Retina (tissue), 1 donor: Measurements from ENCODE around the gene STX18.
"Not testable (repeated sequence)": the region's sequence is repeated elsewhere in the genome, so short reads cannot be mapped to it uniquely, and the experiment has no call there.

ENCODE experiments used
- DNase-seq: peaks from one replicate; pipeline ENCODE4 v3.0.0-alpha.2; 2016

STX18 gene

GRCh38 chr4:4432341-4433125 is 109.3 kb downstream of the STX18 start:
- no peak for DNase-seq

- DNase-seq: no peak
Observed at GRCh38 chr4:4430492-4431195, 111.2 kb downstream of the STX18 start.

GRCh38 chr4:4428966-4429875 is 112.6 kb downstream of the STX18 start:
- no peak for DNase-seq

- DNase-seq: no peak
Observed at GRCh38 chr4:4427886-4428285, 114.0 kb downstream of the STX18 start.

GRCh38 chr4:4427121-4427870 is 114.6 kb downstream of the STX18 start:
- peak; percentile 68 for DNase-seq

GRCh38 chr4:4426511-4427120 is 115.2 kb downstream of the STX18 start:
- no peak for DNase-seq

GRCh38 chr4:4425696-4426095 is 116.2 kb downstream of the STX18 start:
- no peak for DNase-seq

- DNase-seq: no peak
Observed at GRCh38 chr4:4425119-4425690, 116.6 kb downstream of the STX18 start.

GRCh38 chr4:4424499-4425115 is 117.2 kb downstream of the STX18 start:
- DNase-seq: no peak

- DNase-seq: no peak
Observed at GRCh38 chr4:4423706-4424498, 117.9 kb downstream of the STX18 start.

- no peak for DNase-seq
Observed at GRCh38 chr4:4422856-4423499, 118.9 kb downstream of the STX18 start.

GRCh38 chr4:4422117-4422516 is 119.7 kb downstream of the STX18 start:
- not testable (repeated sequence) for DNase-seq

- no peak for DNase-seq
Observed at GRCh38 chr4:4421356-4421755, 120.5 kb downstream of the STX18 start.

- DNase-seq: no peak
Observed at GRCh38 chr4:4420421-4420820, 121.4 kb downstream of the STX18 start.

GRCh38 chr4:4419896-4420295 is 122.0 kb downstream of the STX18 start:
- no peak for DNase-seq

- no peak for DNase-seq
Observed at GRCh38 chr4:4418676-4419390, 123.0 kb downstream of the STX18 start.

- DNase-seq: no peak
Observed at GRCh38 chr4:4417886-4418285, 124.0 kb downstream of the STX18 start.

- DNase-seq: no peak
Observed at GRCh38 chr4:4416981-4417380, 124.9 kb downstream of the STX18 start.
